ENCODE measurements around the gene ZNF398.
"Not testable (repeated sequence)": the region's sequence is repeated elsewhere in the genome, so short reads cannot be mapped to it uniquely, and the experiment has no call there.

The ZNF398 gene

DNA sequence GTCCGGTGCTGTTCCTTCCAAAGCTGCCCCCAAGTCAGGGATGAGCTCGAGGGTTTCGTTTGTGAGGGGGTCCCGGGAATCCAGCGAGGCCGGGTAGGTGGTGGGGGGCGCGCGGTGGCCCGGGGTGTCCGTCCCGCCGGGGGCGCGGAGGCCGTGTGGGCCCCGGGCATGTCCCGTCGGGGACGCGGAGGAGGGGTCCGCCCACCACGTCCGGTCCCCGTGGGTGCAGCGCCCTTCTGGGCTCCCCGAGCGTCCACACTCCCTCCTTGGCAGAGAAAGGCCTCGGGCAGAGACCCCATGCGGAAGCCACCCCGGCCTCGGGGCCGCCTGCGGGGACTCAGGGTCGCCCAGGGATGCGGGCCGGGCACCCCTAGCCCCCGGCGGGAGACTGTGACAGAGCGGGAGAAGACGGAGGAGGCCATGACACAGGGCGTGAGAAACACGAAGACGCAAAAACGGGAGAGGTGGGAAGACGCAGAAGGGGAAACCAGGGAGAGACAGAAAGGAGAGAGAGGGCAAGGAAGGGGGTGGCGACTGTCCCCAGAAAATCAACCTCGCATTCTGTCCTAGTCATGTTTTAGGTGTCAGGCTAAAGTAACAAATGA is 20.5 kb upstream of the ZNF398 start:
- Histone ChIP-seq H3K27me3 (ENCODE audit: control insufficient read depth in 2 of 2, insufficient read depth in 2 of 2, low read length in 2 of 2) (no peaks in the 10 kb centered on the region), H3K9me3 (ENCODE audit: control insufficient read depth in 2 of 2, low read length in 2 of 2) (peaks cover 0 to 2% of the 10 kb centered on the region in 2 donors), H3K36me3 (ENCODE audit: control insufficient read depth in 2 of 2, insufficient read depth in 2 of 2, low read length in 2 of 2) (peaks cover 0 to 4% of the 10 kb centered on the region in 2 donors)

DNA sequence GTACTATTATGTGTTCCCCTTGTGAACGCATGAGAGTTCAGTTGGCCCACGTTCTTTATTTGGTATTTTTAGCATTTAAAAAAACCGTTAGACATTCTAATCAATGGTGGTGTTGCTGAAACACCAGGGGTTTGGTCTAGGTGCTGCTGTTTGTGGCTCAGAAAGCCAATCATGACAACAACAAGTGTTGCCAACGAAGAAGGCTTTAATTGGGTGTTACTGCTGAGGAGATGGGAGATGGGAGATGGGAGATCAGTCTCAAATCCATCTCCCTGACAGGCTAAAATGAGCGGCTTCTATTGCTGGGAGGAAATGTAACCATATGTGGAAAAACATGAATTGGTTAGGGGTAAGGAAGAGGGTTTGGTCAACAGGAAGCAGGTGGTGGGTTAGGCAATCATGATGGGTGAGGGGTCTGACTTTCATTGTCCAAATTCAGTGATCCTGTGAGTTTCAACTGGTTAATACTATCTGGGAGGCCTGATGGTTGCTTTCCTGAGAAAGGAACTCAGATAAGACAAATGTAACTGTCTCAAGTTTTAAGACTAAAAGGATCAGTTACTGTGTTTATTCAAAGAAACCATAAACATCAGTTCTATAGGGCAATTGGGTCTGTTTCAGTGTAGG is 16.6 kb upstream of the ZNF398 start:
- Histone ChIP-seq H3K4me1 (ENCODE audit: control insufficient read depth in 2 of 2, insufficient read depth in 2 of 2, low read length in 2 of 2) (peaks cover 0 to 3% of the 10 kb centered on the region in 2 donors), H3K4me3 (ENCODE audit: low read length in 2 of 2) (no peak overlapping the region), H3K9me3 (ENCODE audit: control insufficient read depth in 2 of 2, low read length in 2 of 2) (peaks cover 0 to 2% of the 10 kb centered on the region in 2 donors), H3K9ac (ENCODE audit: low read depth in 1 of 2, low read length in 2 of 2) (no peak overlapping the region), H3K27ac (ENCODE audit: low read depth in 2 of 2, low read length in 2 of 2) (no peak overlapping the region), H3K36me3 (ENCODE audit: control insufficient read depth in 2 of 2, insufficient read depth in 2 of 2, low read length in 2 of 2) (peaks cover 0 to 7% of the 10 kb centered on the region in 2 donors), H3K27me3 (ENCODE audit: control insufficient read depth in 2 of 2, insufficient read depth in 2 of 2, low read length in 2 of 2) (no peaks in the 10 kb centered on the region)

More for the DNA sequence above, 20.5 kb upstream of the ZNF398 start:
- Histone ChIP-seq H3K4me1 (ENCODE audit: control insufficient read depth in 2 of 2, insufficient read depth in 2 of 2, low read length in 2 of 2) (peaks cover 3 to 9% of the 10 kb centered on the region in 2 donors), H3K9ac (ENCODE audit: low read depth in 1 of 2, low read length in 2 of 2) (peak overlapping the region; percentile 96 to 98), H3K4me3 (ENCODE audit: low read length in 2 of 2) (peak overlapping the region; percentile 98 to 99), H3K27ac (ENCODE audit: low read depth in 2 of 2, low read length in 2 of 2) (peak overlapping the region; percentile 89 to 96)

GRCh38 chr7:149133028-149133710 is 14.1 kb upstream of the ZNF398 start:
- no peaks in the 10 kb centered on the region for H3K27me3 ChIP-seq (ENCODE audit: control insufficient read depth in 2 of 2, insufficient read depth in 2 of 2, low read length in 2 of 2)
- H3K4me1 ChIP-seq (ENCODE audit: control insufficient read depth in 2 of 2, insufficient read depth in 2 of 2, low read length in 2 of 2): no peaks in the 10 kb centered on the region
- peaks cover 0 to 7% of the 10 kb centered on the region in 2 donors for H3K36me3 ChIP-seq (ENCODE audit: control insufficient read depth in 2 of 2, insufficient read depth in 2 of 2, low read length in 2 of 2)
- H3K9me3 ChIP-seq (ENCODE audit: control insufficient read depth in 2 of 2, low read length in 2 of 2): peaks cover 0 to 2% of the 10 kb centered on the region in 2 donors
- H3K9ac ChIP-seq (ENCODE audit: low read depth in 1 of 2, low read length in 2 of 2): no peak overlapping the region
- no peak overlapping the region for H3K27ac ChIP-seq (ENCODE audit: low read depth in 2 of 2, low read length in 2 of 2)
- no peak overlapping the region for H3K4me3 ChIP-seq (ENCODE audit: low read length in 2 of 2)

GRCh38 chr7:149136118-149136517 is 11.1 kb upstream of the ZNF398 start:
- Histone ChIP-seq H3K9me3 (ENCODE audit: control insufficient read depth in 2 of 2, low read length in 2 of 2) (no peaks in the 10 kb centered on the region), H3K27me3 (ENCODE audit: control insufficient read depth in 2 of 2, insufficient read depth in 2 of 2, low read length in 2 of 2) (no peaks in the 10 kb centered on the region), H3K4me3 (ENCODE audit: low read length in 2 of 2) (no peak overlapping the region), H3K4me1 (ENCODE audit: control insufficient read depth in 2 of 2, insufficient read depth in 2 of 2, low read length in 2 of 2) (no peaks in the 10 kb centered on the region), H3K27ac (ENCODE audit: low read depth in 2 of 2, low read length in 2 of 2) (no peak overlapping the region), H3K9ac (ENCODE audit: low read depth in 1 of 2, low read length in 2 of 2) (no peak overlapping the region), H3K36me3 (ENCODE audit: control insufficient read depth in 2 of 2, insufficient read depth in 2 of 2, low read length in 2 of 2) (peaks cover 0 to 3% of the 10 kb centered on the region in 2 donors)

DNA sequence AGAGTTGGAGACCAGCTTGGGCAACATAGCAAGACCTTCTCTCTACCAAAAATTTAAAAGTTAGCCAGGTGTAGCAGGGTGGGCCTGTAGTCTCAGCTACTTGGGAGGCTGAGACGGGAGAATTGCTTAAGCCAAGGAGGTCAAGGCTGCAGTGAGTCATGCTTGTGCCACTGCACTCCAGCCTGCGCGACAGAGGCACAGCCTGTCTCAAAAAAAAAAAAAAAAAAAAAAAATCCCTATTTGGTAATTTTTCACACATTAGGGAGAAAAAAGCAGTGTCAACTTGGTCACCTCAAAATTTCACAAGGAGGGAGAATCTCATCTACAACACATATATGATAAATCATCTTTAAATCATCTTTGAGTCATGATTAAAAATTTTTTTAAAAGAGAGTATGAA is 6.4 kb upstream of the ZNF398 start:
- Histone ChIP-seq H3K4me3 (ENCODE audit: low read length in 2 of 2) (no peak overlapping the region), H3K36me3 (ENCODE audit: control insufficient read depth in 2 of 2, insufficient read depth in 2 of 2, low read length in 2 of 2) (no peaks in the 10 kb centered on the region), H3K4me1 (ENCODE audit: control insufficient read depth in 2 of 2, insufficient read depth in 2 of 2, low read length in 2 of 2) (peaks cover 0 to 4% of the 10 kb centered on the region in 2 donors), H3K27ac (ENCODE audit: low read depth in 2 of 2, low read length in 2 of 2) (no peak overlapping the region), H3K9me3 (ENCODE audit: control insufficient read depth in 2 of 2, low read length in 2 of 2) (no peaks in the 10 kb centered on the region), H3K27me3 (ENCODE audit: control insufficient read depth in 2 of 2, insufficient read depth in 2 of 2, low read length in 2 of 2) (no peaks in the 10 kb centered on the region), H3K9ac (ENCODE audit: low read depth in 1 of 2, low read length in 2 of 2) (no peak overlapping the region)

GRCh38 chr7:149141893-149142292 is 5.4 kb upstream of the ZNF398 start:
- no peaks in the 10 kb centered on the region for H3K27me3 ChIP-seq (ENCODE audit: control insufficient read depth in 2 of 2, insufficient read depth in 2 of 2, low read length in 2 of 2)
- peaks cover 0 to 4% of the 10 kb centered on the region in 2 donors for H3K4me1 ChIP-seq (ENCODE audit: control insufficient read depth in 2 of 2, insufficient read depth in 2 of 2, low read length in 2 of 2)
- H3K36me3 ChIP-seq (ENCODE audit: control insufficient read depth in 2 of 2, insufficient read depth in 2 of 2, low read length in 2 of 2): no peaks in the 10 kb centered on the region
- H3K4me3 ChIP-seq (ENCODE audit: low read length in 2 of 2): no peak overlapping the region
- H3K9me3 ChIP-seq (ENCODE audit: control insufficient read depth in 2 of 2, low read length in 2 of 2): no peaks in the 10 kb centered on the region
- no peak overlapping the region for H3K27ac ChIP-seq (ENCODE audit: low read depth in 2 of 2, low read length in 2 of 2)
- H3K9ac ChIP-seq (ENCODE audit: low read depth in 1 of 2, low read length in 2 of 2): no peak overlapping the region

DNA sequence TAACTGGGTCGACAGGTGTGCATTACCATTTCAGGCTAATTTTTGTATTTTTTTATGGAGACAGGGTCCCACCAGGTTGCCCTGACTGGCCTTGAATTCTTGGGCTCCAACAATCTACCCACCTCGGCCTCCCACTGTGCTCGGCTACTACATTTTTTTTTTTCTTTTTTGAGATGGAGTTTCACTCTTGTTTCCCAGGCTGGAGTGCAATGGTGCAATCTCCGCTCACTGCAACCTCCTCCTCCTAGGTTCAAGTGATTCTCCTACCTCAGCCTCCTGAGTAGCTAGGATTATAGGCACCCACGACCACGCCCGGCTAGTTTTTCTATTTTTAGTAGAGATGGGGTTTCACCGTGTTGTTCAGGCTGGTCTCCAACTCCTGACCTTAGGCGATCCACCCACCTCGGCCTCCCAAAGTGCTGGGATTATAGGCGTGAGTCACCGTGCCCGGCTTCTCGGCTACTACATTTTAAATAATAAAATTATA is 2.8 kb upstream of the ZNF398 start:
- not testable (repeated sequence) for H3K36me3 ChIP-seq (ENCODE audit: control insufficient read depth in 2 of 2, insufficient read depth in 2 of 2, low read length in 2 of 2); H3K9me3 ChIP-seq (ENCODE audit: control insufficient read depth in 2 of 2, low read length in 2 of 2); H3K4me3 ChIP-seq (ENCODE audit: low read length in 2 of 2); H3K9ac ChIP-seq (ENCODE audit: low read depth in 1 of 2, low read length in 2 of 2); H3K27ac ChIP-seq (ENCODE audit: low read depth in 2 of 2, low read length in 2 of 2); H3K4me1 ChIP-seq (ENCODE audit: control insufficient read depth in 2 of 2, insufficient read depth in 2 of 2, low read length in 2 of 2); H3K27me3 ChIP-seq (ENCODE audit: control insufficient read depth in 2 of 2, insufficient read depth in 2 of 2, low read length in 2 of 2)

- no peak overlapping the region for H3K9ac ChIP-seq (ENCODE audit: low read depth in 1 of 2, low read length in 2 of 2)
- H3K27ac ChIP-seq (ENCODE audit: low read depth in 2 of 2, low read length in 2 of 2): peak overlapping the region in 1 of 2 donors; percentile 27
- H3K4me1 ChIP-seq (ENCODE audit: control insufficient read depth in 2 of 2, insufficient read depth in 2 of 2, low read length in 2 of 2): peaks cover 4 to 9% of the 10 kb centered on the region in 2 donors
- H3K9me3 ChIP-seq (ENCODE audit: control insufficient read depth in 2 of 2, low read length in 2 of 2): no peaks in the 10 kb centered on the region
- no peaks in the 10 kb centered on the region for H3K36me3 ChIP-seq (ENCODE audit: control insufficient read depth in 2 of 2, insufficient read depth in 2 of 2, low read length in 2 of 2)
- H3K4me3 ChIP-seq (ENCODE audit: low read length in 2 of 2): peak overlapping the region in 1 of 2 donors; percentile 20
- H3K27me3 ChIP-seq (ENCODE audit: control insufficient read depth in 2 of 2, insufficient read depth in 2 of 2, low read length in 2 of 2): no peaks in the 10 kb centered on the region
Measured at GRCh38 chr7:149145031-149145845, 2.0 kb upstream of the ZNF398 start.

DNA sequence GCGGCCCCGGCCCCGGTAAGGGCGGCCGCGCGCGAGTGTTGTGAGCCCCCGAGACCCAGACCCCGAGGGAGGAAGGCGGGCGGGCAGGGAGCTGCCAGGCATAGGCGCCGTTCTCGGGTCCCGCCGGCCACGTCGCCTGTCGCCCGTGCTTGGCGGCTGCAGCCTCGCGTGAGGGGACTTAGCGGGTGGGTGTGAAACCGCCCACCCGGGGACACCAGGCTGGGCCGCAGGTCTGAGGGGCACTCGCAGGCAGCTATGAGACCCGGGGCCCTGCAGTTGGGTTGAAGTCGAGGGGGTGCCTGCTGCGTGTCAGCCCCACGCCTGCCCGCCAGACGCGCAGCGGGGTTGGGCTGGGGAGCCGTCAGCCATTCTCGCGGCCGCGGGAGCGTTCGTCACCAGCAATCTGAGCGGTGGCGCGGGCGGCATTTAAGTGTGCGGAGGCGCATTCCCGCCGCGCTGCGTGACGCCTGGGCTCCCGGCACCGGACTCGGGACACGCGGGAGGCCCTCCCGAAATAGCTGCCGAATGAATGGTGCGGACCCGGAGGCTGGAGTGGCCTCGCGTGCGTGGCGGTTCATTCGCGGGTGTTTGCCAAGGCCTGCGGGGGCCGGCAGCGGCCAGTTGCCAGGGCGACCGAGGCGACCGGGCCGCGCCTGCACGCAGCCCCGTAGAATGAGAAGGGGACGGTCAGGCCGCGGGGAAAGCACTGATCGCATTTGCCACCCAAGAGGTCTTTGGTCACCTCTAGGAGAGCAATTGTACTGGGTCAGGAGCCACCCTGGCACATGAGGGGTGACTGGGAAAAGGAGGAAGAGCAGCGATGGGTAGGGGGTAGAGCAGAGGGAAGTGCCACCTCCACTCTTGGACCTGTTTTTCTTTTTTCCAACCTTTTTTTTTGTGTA is 750 bp downstream of the ZNF398 start:
- Histone ChIP-seq H3K4me1 (ENCODE audit: control insufficient read depth in 2 of 2, insufficient read depth in 2 of 2, low read length in 2 of 2) (peaks cover 4 to 9% of the 10 kb centered on the region in 2 donors), H3K9ac (ENCODE audit: low read depth in 1 of 2, low read length in 2 of 2) (peak overlapping the region; percentile 63 to 84), H3K9me3 (ENCODE audit: control insufficient read depth in 2 of 2, low read length in 2 of 2) (no peaks in the 10 kb centered on the region), H3K27me3 (ENCODE audit: control insufficient read depth in 2 of 2, insufficient read depth in 2 of 2, low read length in 2 of 2) (no peaks in the 10 kb centered on the region), H3K27ac (ENCODE audit: low read depth in 2 of 2, low read length in 2 of 2) (peak overlapping the region; percentile 71 to 90), H3K4me3 (ENCODE audit: low read length in 2 of 2) (peak overlapping the region; percentile 88 to 95), H3K36me3 (ENCODE audit: control insufficient read depth in 2 of 2, insufficient read depth in 2 of 2, low read length in 2 of 2) (no peaks in the 10 kb centered on the region)

All from mucosa of rectum (tissue), 2 donors.